ENCODE data around the gene TTC28. TPM values are rescaled to one million over a fixed set of nuclear protein-coding genes. Genes with fewer than 3 reads are reported as not detected.

The TTC28 gene
- total RNA-seq, 1 experiment from 2014 or later: 0.24 TPM

- no peak for DNase-seq (ENCODE audit: low read depth)
Observed at GRCh38 chr22:27934069-27934468, 745.6 kb downstream of the TTC28 start.

- no peak for DNase-seq (ENCODE audit: low read depth)
Observed at GRCh38 chr22:27933186-27933983, 746.3 kb downstream of the TTC28 start.

GRCh38 chr22:27930331-27931060 lies 749.1 kb downstream of the TTC28 start:
- no peak for DNase-seq (ENCODE audit: low read depth)

Small RNA genes lying within 50 kb of the gene (small RNA-seq; reads per million reads assigned to genes)
- gene MIR5739 (not detected), gene RF00019 (not detected), gene RF00150 (not detected), gene RF02200 (not detected), gene RN7SL162P (not detected)

Other genes starting within 250 kb of the TTC28 start
- gene CHEK2, start 62.0 kb upstream of the TTC28 start, total RNA-seq (2014; rRNA removed; shearing (Covaris generic)): 19.9 and 20.0 TPM in 2 replicates
- 24.5 and 33.7 TPM in 2 replicates for gene HSCB, start 62.2 kb upstream of the TTC28 start, total RNA-seq (2014; rRNA removed; shearing (Covaris generic))
- gene CCDC117, start 92.9 kb upstream of the TTC28 start, total RNA-seq (2014; rRNA removed; shearing (Covaris generic)): 12.8 and 15.6 TPM in 2 replicates
- 60.9 and 71.8 TPM in 2 replicates for gene XBP1, start 120.7 kb upstream of the TTC28 start, total RNA-seq (2014; rRNA removed; shearing (Covaris generic))
- 7.1 and 9.1 TPM in 2 replicates for gene ZNRF3, start 203.7 kb upstream of the TTC28 start, total RNA-seq (2014; rRNA removed; shearing (Covaris generic))

Data from HT1080 (cell line).